Measurements from ENCODE around the gene RRP12. TPM values are rescaled to one million over a fixed set of nuclear protein-coding genes. Genes with fewer than 3 reads are reported as not detected.

Gene RRP12
- total and polyA plus RNA-seq, 9 of the 15 experiments (the other 6 are each of a cell fraction or from before 2014, with no cell fraction given), result 4.6 to 68.2 (median 21.8) TPM

- TF ChIP-seq CTCF (IDR thresholded peaks at IDR 0.05 in 2 of 3, conservative IDR thresholded peaks at IDR 0.05 in 1 of 3; ENCODE audit: insufficient read depth in 2 of 3, low read depth in 1 of 3, low read length in 3 of 3), result no peak
- TF ChIP-seq CEBPB (tag; IDR thresholded peaks at IDR 0.05), result no peak
- no peak for TF ChIP-seq ZNF695 (CRISPR knock-in tag; IDR thresholded peaks at IDR 0.05)
- no peak for TF ChIP-seq CTCFL (IDR thresholded peaks at IDR 0.05; ENCODE audit: borderline replicate concordance, insufficient read depth, low read depth, low read length, poor library complexity, severe bottlenecking)
These were observed 79.3 kb downstream of the RRP12 start (continued) for GRCh38 chr10:97321804-97322190.

GRCh38 chr10:97321032-97321803, 79.9 kb downstream of the RRP12 start:
- Histone ChIP-seq H3K79me2 (ENCODE audit: control insufficient read depth, insufficient read depth, low read length) (peaks cover 9% of the 10 kb centered on the region; the same call in 1 of the 3 replicates), H3K9ac (ENCODE audit: insufficient read depth in 1 of 2, low read depth in 2 of 2, low read length in 2 of 2) (peak overlapping the region in 1 of 2 experiments; percentile 26; a peak in 1 of 4 replicates), H2AFZ (ENCODE audit: low read depth, low read length) (no peak overlapping the region), H3K27me3 (ENCODE audit: control insufficient read depth in 2 of 2, insufficient read depth in 2 of 2, low read length in 2 of 2) (no peaks in the 10 kb centered on the region), H3K9me3 (replicated peaks; ENCODE audit: control insufficient read depth, insufficient read depth, low read depth, low read length) (no peaks in the 10 kb centered on the region), H3K36me3 (ENCODE audit: control insufficient read depth, insufficient read depth, low read length) (no peaks in the 10 kb centered on the region), H3K9me1 (ENCODE audit: control insufficient read depth, insufficient read depth, low read length) (no peaks in the 10 kb centered on the region), H3K4me2 (ENCODE audit: insufficient read depth, low read length) (0 out of 2 replicates have a peak overlapping the region, but pooled peaks have one; percentile 7), H3K4me3 (no peak overlapping the region), H3K4me1 (replicated peaks in 1 of 2; ENCODE audit: control insufficient read depth in 2 of 2, insufficient read depth in 2 of 2, low read length in 2 of 2) (peaks cover 7 to 25% of the 10 kb centered on the region in 2 experiments), H4K20me1 (replicated peaks; ENCODE audit: control insufficient read depth, insufficient read depth, low read length) (no peaks in the 10 kb centered on the region), H3K27ac (ENCODE audit: extremely low read depth, low read depth, low read length) (no peak overlapping the region)
- intact Hi-C loops (cut with micrococcal nuclease), result no loop called here
- WGBS (ENCODE audit: insufficient coverage, low coverage, missing lambda C conversion rate), result 36% methylated on average over 5 of the region's 38 CpGs
- in situ Hi-C loops (cut with MboI), result no loop called here
- BruUV-seq (replicated peaks), result no TSS peak
- FAIRE-seq, result no peak
- CTCF ChIA-PET (ENCODE audit: low intra/inter-chr PET ratio), result no interaction called here
- no peak for ATAC-seq
- DNase-seq (ENCODE audit: extremely low read depth in 1 of 4, low spot score in 3 of 4), result no peak
- POLR2A ChIA-PET, result interaction anchor here (0.6 to 1.4 kb wide), 6 partner anchors 10 to 896 kb away, joined by 3 to 4 read pairs (median 3); no protein-coding TSS in a partner anchor
- TF ChIP-seq CBX2 (IDR thresholded peaks at IDR 0.05; ENCODE audit: insufficient read depth, low read length, poor library complexity, severe bottlenecking), result no peak
- no peak for TF ChIP-seq MYC (IDR thresholded peaks at IDR 0.05; ENCODE audit: low read depth, low read length)
- TF ChIP-seq MYC (CRISPR knock-in tag; IDR thresholded peaks at IDR 0.05; ENCODE audit: borderline replicate concordance, low read depth), result no peak
- no peak for TF ChIP-seq TSC22D4 (tag; IDR thresholded peaks at IDR 0.05)
- no peak for TF ChIP-seq ZNF518B (CRISPR knock-in tag; IDR thresholded peaks at IDR 0.05)
- TF ChIP-seq FOSL1 (tag; conservative IDR thresholded peaks at IDR 0.05), result no peak
- no peak for TF ChIP-seq PPARD (CRISPR knock-in tag; IDR thresholded peaks at IDR 0.05)
- no peak for TF ChIP-seq XRCC3 (IDR thresholded peaks at IDR 0.05)

Data from K562 (cell line).